ENCODE data around the gene ABCA7.
"Not testable (repeated sequence)": the region's sequence is repeated elsewhere in the genome, so short reads cannot be mapped to it uniquely, and the experiment has no call there.

ABCA7 gene

DNA sequence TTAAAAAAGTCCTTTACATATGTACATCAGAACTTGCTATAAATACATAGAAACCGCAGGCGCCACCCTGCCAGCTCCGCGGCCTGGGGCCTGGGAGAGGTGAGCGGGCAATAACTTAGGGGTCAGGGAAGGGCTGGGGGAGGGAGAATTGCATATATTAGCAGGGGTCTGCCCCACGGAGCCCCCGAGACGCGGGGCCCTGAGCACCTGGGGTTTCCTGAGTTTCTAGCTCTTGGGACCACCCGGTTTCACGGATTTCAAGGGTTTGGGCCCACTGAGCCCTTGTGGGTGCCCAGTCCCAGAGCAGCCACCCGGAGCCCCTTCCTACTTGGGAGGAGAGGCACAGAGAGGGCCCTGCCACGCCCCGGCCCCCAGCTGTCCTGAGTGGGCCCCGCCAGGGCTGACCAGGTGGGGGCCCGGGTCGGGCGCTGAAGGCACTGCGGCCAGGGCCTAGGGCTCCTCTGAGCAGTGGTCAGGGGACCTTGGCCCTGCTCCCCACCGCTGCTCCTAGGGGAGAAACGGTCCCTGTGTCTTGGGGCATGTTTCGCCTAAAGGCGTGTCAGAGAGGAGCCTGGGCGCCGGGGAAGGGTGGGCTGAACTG lies 67.9 kb downstream of the ABCA7 start:
- H3K36me3 ChIP-seq (ENCODE audit: control insufficient read depth, insufficient read depth, low read length), result no peaks in the 10 kb centered on the region
- H3K4me1 ChIP-seq (ENCODE audit: control insufficient read depth, insufficient read depth, low read length), result peaks cover 32% of the 10 kb centered on the region
- H3K27me3 ChIP-seq (ENCODE audit: control insufficient read depth, insufficient read depth, low read length), result no peaks in the 10 kb centered on the region
- no peaks in the 10 kb centered on the region for H3K9me3 ChIP-seq (ENCODE audit: control insufficient read depth, low read length)
- no peak overlapping the region for H3K4me3 ChIP-seq (ENCODE audit: low read length)
- no peak overlapping the region for H3K9ac ChIP-seq (ENCODE audit: low read length)

DNA sequence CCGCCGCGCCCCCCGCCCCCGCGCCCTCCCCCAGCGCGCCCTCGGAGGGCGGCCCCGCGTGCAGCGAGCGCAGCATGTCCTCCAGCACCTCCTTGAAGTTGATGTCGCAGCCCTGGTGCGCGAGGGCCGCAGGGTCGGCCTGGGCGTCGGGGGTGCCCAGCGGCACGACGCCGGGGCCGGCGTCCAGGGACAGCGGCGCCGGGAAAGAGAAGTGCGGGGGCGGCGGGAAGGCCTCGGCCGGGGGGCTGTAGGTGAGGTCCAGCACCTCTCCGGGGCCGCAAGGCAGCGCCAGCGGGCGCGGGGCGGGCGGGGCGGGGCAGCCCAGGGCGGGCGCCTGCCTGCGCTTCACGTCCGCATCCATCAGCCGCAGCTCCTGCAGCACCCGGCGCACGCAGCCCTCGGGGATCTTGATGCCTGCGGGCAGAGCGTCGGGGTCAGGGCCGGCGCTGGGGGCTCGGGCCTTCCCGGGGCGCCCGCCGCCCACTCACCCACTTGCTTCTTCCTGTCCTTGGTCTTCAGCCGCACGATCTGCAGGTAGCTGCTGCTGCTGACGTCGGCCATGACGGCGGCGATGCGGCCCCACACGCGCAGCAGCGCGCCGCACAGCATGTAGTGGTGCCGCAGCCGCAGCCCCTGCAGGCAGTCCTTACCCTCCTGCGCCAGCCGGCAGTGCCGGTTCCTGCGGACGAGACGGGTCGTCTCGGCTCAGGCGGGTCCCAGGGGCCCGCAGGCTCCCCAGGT lies 68.6 kb downstream of the ABCA7 start:
- H3K36me3 ChIP-seq (ENCODE audit: control insufficient read depth, insufficient read depth, low read length), result no peaks in the 10 kb centered on the region

DNA sequence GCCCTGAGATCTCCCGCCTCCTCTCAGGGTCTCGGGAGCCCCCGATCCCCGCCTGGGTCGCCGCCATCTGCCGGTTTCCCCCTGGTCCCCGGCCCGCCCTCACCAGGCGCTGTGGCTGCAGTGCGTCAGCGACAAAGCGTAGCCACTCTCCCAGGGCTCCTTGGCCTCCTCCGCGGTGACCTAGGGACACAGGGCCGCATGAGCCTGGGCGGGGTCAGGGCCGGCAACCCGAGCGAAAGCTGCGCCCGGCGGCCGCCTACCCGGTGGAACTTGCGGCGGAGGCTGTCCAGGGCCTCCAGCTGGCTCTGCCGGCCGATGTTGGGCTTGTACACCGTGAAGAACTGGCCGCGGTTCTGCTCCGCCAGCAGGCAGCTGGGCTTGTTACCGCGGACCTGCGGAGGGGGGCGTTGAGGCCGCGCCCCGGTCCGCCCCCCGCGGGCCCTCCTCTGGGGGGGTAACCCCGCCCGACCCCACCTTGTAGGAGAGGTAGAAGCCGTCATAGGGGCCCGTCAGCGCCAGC lies 69.2 kb downstream of the ABCA7 start:
- no peaks in the 10 kb centered on the region for H3K27me3 ChIP-seq (ENCODE audit: control insufficient read depth, insufficient read depth, low read length)
- no peak overlapping the region for H3K4me3 ChIP-seq (ENCODE audit: low read length)
- H3K9ac ChIP-seq (ENCODE audit: low read length), result no peak overlapping the region
- peaks cover 37% of the 10 kb centered on the region for H3K4me1 ChIP-seq (ENCODE audit: control insufficient read depth, insufficient read depth, low read length)
- no peaks in the 10 kb centered on the region for H3K9me3 ChIP-seq (ENCODE audit: control insufficient read depth, low read length)
- peaks cover 2% of the 10 kb centered on the region for H3K36me3 ChIP-seq (ENCODE audit: control insufficient read depth, insufficient read depth, low read length)

More for the DNA sequence above, 68.6 kb downstream of the ABCA7 start:
- H3K9me3 ChIP-seq (ENCODE audit: control insufficient read depth, low read length), result no peaks in the 10 kb centered on the region
- H3K27me3 ChIP-seq (ENCODE audit: control insufficient read depth, insufficient read depth, low read length), result no peaks in the 10 kb centered on the region
- no peak overlapping the region for H3K9ac ChIP-seq (ENCODE audit: low read length)
- H3K4me1 ChIP-seq (ENCODE audit: control insufficient read depth, insufficient read depth, low read length), result peaks cover 32% of the 10 kb centered on the region
- H3K4me3 ChIP-seq (ENCODE audit: low read length), result no peak overlapping the region

DNA sequence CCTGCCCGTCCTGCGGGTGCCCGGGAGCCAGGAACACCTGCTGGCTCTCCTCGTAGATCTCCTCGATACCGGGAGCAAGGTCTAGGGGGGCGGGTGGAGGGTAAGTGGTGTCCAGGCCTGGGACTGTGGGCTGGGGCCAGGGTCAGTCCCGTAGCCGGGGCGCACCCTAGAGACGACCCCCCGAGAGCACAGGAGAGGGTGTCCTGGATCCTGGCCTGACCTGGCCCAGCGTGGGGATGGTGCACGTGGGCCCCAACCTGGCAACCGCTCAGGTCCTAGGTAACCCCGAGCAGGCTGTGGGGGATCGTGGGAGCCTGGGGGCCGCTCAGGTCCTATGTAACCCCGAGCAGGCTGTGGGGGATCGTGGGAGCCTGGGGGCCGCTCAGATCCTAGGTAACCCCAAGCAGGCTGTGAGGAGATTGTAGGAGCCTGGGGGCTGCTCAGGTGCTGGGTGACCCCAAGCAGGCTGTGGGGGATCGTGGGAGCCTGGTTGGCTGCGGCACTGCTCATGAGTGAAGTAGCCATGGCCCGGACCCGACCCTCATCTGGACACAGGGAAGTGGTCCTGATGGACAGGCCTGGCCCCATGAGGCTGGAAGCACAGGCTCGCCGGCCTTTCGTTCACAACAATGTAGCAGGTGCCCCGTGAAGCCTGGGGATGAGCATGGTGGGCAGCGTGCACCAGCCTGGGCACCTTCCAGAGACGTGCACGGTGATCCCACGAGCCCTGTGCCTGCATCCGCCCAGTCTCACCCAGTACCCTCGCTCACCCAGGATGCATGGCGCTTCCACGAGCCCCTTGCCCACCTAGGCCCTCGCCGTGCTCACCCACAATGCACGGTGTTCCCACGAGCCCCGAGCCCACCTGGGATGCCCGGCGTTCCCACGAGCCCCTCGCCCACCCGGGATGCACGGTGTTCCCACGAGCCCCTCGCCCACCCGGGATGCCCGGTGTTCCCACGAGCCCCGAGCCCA lies 70.1 kb downstream of the ABCA7 start:
- Histone ChIP-seq H3K9me3 (ENCODE audit: control insufficient read depth, low read length) (no peaks in the 10 kb centered on the region), H3K27me3 (ENCODE audit: control insufficient read depth, insufficient read depth, low read length) (no peaks in the 10 kb centered on the region), H3K4me1 (ENCODE audit: control insufficient read depth, insufficient read depth, low read length) (peaks cover 37% of the 10 kb centered on the region), H3K36me3 (ENCODE audit: control insufficient read depth, insufficient read depth, low read length) (peaks cover 5% of the 10 kb centered on the region), H3K4me3 (ENCODE audit: low read length) (no peak overlapping the region), H3K9ac (ENCODE audit: low read length) (no peak overlapping the region)

DNA sequence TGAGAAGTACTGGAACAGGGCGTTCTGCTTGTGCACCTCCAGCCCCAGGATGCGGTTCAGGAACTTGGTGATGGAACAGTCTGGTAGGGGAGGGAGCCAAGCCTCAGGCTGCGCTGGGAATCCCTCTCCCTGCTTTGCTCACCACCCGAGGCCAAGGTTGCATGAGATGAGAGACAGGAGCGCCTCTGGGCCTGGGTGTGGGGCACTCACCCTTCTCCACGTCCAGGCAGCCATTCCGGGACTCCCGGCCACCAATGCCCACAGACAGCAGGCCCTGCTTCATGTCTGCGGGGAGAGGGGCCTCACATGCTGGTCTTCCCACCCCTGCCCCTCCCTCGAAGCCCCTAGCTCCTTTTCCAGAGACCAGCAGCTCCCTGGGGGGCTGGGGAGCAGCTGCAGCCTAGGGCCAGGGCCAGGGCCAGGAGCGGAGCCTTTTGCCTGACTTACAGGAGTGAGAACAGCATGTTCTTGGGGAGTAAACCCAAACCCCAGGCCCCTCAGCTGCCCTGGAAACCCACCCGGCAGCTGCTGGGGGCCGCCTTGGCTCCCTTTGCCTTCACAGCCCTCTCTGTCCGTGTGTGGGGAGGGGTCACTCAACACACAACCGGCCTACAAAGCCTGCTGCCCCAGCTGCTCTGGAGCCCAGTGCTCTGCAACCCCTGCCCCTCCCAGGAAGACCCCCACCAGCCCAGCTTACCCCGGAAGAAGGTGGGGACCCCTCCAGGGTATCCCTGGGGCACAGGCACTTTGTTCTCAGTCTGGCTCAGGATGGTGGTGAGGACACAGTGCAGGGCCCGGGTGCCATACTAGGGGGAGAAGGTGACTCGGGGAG lies 71.1 kb downstream of the ABCA7 start:
- Histone ChIP-seq H3K4me1 (ENCODE audit: control insufficient read depth, insufficient read depth, low read length) (peaks cover 30% of the 10 kb centered on the region), H3K4me3 (ENCODE audit: low read length) (no peak overlapping the region), H3K9me3 (ENCODE audit: control insufficient read depth, low read length) (no peaks in the 10 kb centered on the region), H3K36me3 (ENCODE audit: control insufficient read depth, insufficient read depth, low read length) (peaks cover 5% of the 10 kb centered on the region), H3K27me3 (ENCODE audit: control insufficient read depth, insufficient read depth, low read length) (no peaks in the 10 kb centered on the region), H3K9ac (ENCODE audit: low read length) (no peak overlapping the region)

DNA sequence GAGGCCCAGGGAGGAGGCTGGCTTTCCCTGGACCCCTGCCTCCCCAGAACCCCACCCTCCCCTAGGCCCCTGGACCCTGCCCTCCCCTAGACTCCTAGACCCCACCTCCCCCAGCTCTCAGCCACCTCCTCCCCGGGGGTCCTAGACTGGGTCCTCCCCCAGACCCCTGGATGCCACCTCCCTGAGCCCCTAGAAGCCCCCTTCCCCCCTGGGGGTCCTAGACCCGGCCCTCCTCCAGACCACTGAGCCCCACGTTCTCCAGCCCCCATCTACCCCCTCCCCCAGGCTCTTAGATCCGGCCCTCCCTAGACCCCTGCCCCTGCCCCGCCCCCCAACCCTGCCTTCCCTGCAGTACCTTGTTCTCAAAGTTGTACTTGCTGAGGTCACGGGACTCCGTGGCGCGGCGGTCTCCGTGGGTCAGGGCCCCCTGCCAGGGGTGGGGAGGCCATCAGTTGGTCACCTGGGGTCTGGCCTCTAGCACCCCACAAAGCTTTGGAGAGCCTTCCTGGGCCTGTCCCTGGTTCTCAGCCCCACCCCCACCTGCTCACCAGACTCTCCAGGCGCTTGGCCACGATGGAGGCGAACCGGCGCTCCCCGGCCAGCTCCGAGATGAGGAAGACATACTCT lies 71.8 kb downstream of the ABCA7 start:
- H3K9me3 ChIP-seq (ENCODE audit: control insufficient read depth, low read length), result no peaks in the 10 kb centered on the region
- no peak overlapping the region for H3K4me3 ChIP-seq (ENCODE audit: low read length)
- no peaks in the 10 kb centered on the region for H3K27me3 ChIP-seq (ENCODE audit: control insufficient read depth, insufficient read depth, low read length)
- no peak overlapping the region for H3K9ac ChIP-seq (ENCODE audit: low read length)
- H3K36me3 ChIP-seq (ENCODE audit: control insufficient read depth, insufficient read depth, low read length), result peaks cover 5% of the 10 kb centered on the region
- H3K4me1 ChIP-seq (ENCODE audit: control insufficient read depth, insufficient read depth, low read length), result peaks cover 23% of the 10 kb centered on the region

DNA sequence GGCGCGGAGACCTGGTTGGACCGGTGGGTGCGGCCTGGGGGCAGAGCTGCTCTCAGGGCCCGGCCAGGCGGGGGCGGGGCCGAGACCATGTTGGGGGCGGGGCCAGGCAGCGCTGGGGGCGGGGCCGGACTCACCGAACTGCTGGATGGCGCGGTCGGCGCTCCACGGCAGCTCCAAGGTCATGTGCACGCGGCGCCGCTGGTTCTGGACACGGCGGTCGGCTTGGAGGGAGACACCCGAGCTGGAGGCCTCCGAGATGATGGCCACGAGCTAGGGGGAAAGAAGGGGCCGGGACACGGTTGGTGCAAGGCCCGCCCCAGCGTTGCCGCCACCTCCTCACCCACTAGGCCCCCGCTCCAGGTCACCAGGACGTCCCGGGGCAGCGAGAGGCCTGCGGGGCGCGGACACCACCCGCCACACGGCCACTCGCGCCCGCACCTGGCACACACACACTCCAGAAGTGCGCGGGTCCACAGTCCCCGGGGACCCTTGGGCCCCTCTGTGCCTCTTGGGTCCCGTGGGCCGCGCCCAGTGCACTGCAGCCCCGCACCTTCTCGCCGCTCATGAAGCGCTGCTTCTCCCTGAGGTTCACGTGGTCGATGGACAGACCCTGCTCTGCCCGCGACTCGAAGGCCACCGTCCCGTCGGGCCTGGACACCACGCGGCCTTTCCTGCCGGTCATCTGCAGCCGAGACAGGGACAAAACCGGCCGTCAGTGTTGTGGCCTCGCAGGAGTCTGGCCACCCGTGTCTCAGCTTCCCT lies 72.5 kb downstream of the ABCA7 start:
- H3K36me3 ChIP-seq (ENCODE audit: control insufficient read depth, insufficient read depth, low read length), result peaks cover 5% of the 10 kb centered on the region
- no peak overlapping the region for H3K4me3 ChIP-seq (ENCODE audit: low read length)
- H3K4me1 ChIP-seq (ENCODE audit: control insufficient read depth, insufficient read depth, low read length), result peaks cover 18% of the 10 kb centered on the region
- no peaks in the 10 kb centered on the region for H3K9me3 ChIP-seq (ENCODE audit: control insufficient read depth, low read length)
- H3K9ac ChIP-seq (ENCODE audit: low read length), result no peak overlapping the region
- H3K27me3 ChIP-seq (ENCODE audit: control insufficient read depth, insufficient read depth, low read length), result no peaks in the 10 kb centered on the region

DNA sequence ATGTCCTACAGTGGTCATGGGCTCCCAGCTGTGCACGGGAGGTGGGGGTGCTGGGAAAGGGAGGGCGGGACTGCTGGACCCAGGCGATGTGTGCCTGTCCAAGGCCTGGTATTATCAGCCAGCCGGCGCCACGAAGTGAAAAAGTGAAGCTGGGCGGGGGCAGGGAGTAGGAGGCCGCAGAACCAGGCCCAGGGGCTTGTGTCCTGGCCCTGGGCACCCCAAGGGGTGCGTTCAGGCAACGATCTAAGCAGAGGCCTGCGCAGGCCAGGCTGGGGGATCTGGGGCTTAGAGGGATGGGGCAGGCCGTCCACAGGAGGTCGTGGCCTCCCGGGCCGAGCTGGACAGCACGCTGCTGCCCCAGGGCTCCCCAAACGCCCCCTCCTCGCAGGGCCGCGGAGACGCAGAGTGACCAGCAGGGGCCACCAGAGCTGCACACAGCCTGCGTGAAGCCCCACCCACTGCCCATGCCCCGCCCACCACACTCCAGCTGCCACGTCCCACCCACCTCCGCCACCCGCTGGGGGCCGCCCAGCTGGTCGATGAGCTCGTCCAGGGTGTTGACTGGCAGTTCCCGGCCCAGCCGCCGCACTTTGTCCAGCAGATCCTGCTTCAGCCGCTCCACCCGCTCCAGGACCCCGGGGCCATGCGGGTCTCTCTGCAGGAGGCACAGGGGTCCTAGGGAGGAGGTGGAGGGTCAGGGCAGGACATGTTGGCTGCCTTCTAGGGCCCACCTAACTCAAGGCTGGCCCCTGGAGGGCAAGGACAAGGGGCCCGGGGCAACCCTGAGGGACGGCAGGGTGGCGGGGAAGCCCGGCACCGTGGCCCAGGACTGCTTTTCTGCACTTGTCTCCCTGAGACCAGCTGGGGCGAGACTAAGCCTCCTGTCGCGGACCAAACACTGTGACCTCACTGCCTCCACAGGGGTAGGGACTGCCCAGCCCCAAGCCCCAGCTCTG lies 73.4 kb downstream of the ABCA7 start:
- Histone ChIP-seq H3K4me1 (ENCODE audit: control insufficient read depth, insufficient read depth, low read length) (peaks cover 18% of the 10 kb centered on the region), H3K4me3 (ENCODE audit: low read length) (no peak overlapping the region), H3K36me3 (ENCODE audit: control insufficient read depth, insufficient read depth, low read length) (peaks cover 5% of the 10 kb centered on the region), H3K9ac (ENCODE audit: low read length) (peak overlapping the region; percentile 56), H3K9me3 (ENCODE audit: control insufficient read depth, low read length) (no peaks in the 10 kb centered on the region), H3K27me3 (ENCODE audit: control insufficient read depth, insufficient read depth, low read length) (no peaks in the 10 kb centered on the region)

DNA sequence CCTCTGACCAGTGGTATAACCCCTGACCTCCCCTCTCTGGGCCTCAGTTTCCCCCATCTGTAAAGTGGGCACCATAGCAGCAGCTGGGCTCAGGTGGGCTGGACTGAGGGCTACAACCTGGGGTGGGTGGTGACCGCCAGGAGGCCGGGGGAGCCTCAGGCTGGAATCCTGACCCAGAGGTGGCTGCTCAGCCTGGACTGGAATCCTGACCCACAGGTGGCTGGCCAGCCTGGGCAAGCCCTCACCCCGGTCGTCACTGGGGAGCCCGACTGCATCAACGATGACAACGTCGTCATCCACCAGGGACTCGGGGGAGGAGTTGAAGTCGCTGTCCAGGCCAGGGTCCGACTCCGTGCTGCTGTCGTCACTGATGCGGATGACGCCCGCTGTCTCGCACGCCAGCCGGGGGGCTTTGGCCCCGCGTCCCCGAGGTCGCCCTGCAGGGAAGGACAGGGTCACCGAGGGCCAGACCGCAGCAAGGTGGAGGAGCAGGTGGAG lies 74.1 kb downstream of the ABCA7 start:
- Histone ChIP-seq H3K4me3 (ENCODE audit: low read length) (no peak overlapping the region), H3K27me3 (ENCODE audit: control insufficient read depth, insufficient read depth, low read length) (no peaks in the 10 kb centered on the region), H3K36me3 (ENCODE audit: control insufficient read depth, insufficient read depth, low read length) (peaks cover 5% of the 10 kb centered on the region), H3K9ac (ENCODE audit: low read length) (peak overlapping the region; percentile 56), H3K4me1 (ENCODE audit: control insufficient read depth, insufficient read depth, low read length) (peaks cover 18% of the 10 kb centered on the region), H3K9me3 (ENCODE audit: control insufficient read depth, low read length) (no peaks in the 10 kb centered on the region)

DNA sequence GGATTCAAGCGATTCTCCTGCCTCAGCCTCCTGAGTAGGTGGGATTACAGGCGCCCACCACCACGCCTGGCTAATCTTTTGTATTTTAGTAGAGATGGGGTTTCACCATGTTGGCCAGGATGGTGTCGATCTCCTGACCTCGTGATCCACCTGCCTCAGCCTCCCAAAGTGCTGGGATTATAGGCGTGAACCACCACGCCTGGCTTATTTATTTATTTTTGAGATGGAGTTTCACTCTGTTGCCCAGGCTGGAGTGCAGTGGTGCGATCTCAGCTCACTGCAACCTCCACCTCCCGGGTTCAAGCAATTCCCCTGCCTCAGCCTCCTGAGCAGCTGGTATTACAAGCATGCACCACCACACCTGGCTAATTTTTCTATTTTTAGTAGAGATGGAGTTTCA lies 74.8 kb downstream of the ABCA7 start:
- not testable (repeated sequence) for H3K27me3 ChIP-seq (ENCODE audit: control insufficient read depth, insufficient read depth, low read length); H3K36me3 ChIP-seq (ENCODE audit: control insufficient read depth, insufficient read depth, low read length); H3K4me3 ChIP-seq (ENCODE audit: low read length); H3K9me3 ChIP-seq (ENCODE audit: control insufficient read depth, low read length); H3K9ac ChIP-seq (ENCODE audit: low read length)
- peaks cover 18% of the 10 kb centered on the region for H3K4me1 ChIP-seq (ENCODE audit: control insufficient read depth, insufficient read depth, low read length)

Measured in mucosa of stomach (tissue), 1 donor.